Measurements from ENCODE around the gene TMUB2. TPM values are rescaled to one million over a fixed set of nuclear protein-coding genes. Genes with fewer than 3 reads are reported as not detected.
"Not testable (repeated sequence)": the region's sequence is repeated elsewhere in the genome, so short reads cannot be mapped to it uniquely, and the experiment has no call there.

TMUB2 gene
- total RNA-seq, 1 donor from 2014 or later: 34.9 TPM

DNA sequence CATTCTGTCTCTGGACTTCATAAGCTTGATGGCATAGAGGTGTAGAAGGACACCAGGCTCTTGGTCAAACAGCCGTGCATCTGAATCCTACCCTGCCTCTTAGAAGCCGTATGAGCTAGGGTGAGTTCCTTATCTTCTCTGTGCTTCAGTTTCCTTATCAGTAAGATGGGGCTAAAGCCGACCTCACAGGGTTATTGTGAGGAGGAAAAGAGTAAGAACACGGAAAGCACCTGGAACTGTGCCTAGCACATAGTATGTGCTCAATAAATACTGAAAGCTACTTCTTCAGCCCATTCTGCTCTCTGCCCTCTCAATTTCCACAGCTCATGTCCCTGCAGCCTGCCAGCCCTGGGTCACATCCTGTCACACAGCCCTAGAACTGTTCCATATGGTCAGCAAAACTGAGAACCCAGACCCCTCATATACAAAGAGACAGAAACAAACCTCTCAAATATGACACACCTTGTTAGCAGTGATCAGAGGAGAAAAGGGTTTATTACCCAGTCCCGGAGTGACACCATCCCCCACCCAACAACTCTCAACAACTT is 49.7 kb downstream of the TMUB2 start:
- intact Hi-C loops (cut with DNase I): no loop called here
- Histone ChIP-seq H3K27me3 (no peaks in the 10 kb centered on the region), H3K9me3 (no peaks in the 10 kb centered on the region), H3K4me1 (no peaks in the 10 kb centered on the region), H3K36me3 (no peaks in the 10 kb centered on the region), H3K27ac (no peak overlapping the region), H3K4me3 (no peak overlapping the region)
- TF ChIP-seq POLR2AphosphoS5 (IDR thresholded peaks at IDR 0.05; ENCODE audit: insufficient read depth in 1 of 2, low read depth in 1 of 2) (no peak), CTCF (IDR thresholded peaks at IDR 0.05) (no peak), POLR2A (IDR thresholded peaks at IDR 0.05) (no peak)
- no peak for DNase-seq (ENCODE audit: extremely low spot score in 2 of 2)

GRCh38 chr17:44237886-44238285 is 51.1 kb downstream of the TMUB2 start:
- H3K4me3 ChIP-seq; H3K4me1 ChIP-seq; H3K9me3 ChIP-seq; DNase-seq (ENCODE audit: extremely low spot score in 2 of 2); H3K27me3 ChIP-seq; H3K36me3 ChIP-seq; intact Hi-C loops (cut with DNase I); H3K27ac ChIP-seq: not testable (repeated sequence)

GRCh38 chr17:44241106-44241624 is 54.4 kb downstream of the TMUB2 start:
- H3K27me3 ChIP-seq: no peaks in the 10 kb centered on the region
- no peaks in the 10 kb centered on the region for H3K9me3 ChIP-seq
- TF ChIP-seq CTCF (IDR thresholded peaks at IDR 0.05) (no peak), POLR2AphosphoS5 (IDR thresholded peaks at IDR 0.05; ENCODE audit: insufficient read depth in 1 of 2, low read depth in 1 of 2) (no peak), POLR2A (IDR thresholded peaks at IDR 0.05) (no peak)
- H3K36me3 ChIP-seq: no peaks in the 10 kb centered on the region
- no peaks in the 10 kb centered on the region for H3K4me1 ChIP-seq
- intact Hi-C loops (cut with DNase I): no loop called here
- H3K4me3 ChIP-seq: no peak overlapping the region
- H3K27ac ChIP-seq: no peak overlapping the region
- no peak for DNase-seq (ENCODE audit: extremely low spot score in 2 of 2)

Small RNA genes within 50 kb of the gene (microRNA-seq; reads per million reads assigned to microRNA genes)
- gene MIR6782 (ENCODE audit: borderline number of aligned reads, borderline replicate concordance): not detected

Small RNA genes within 50 kb of the gene (small RNA-seq; reads per million reads assigned to genes)
- gene MIR6782: not detected

Other genes with a start within 250 kb of the TMUB2 start
- gene PPY, start 244.5 kb upstream of the TMUB2 start, total RNA-seq: not detected
- gene PYY, start 233.0 kb upstream of the TMUB2 start, total RNA-seq: not detected
- 4.9 TPM for gene NAGS, start 182.3 kb upstream of the TMUB2 start, total RNA-seq
- 33.6 TPM for gene TMEM101, start 172.0 kb upstream of the TMUB2 start, total RNA-seq
- 27.3 TPM for gene LSM12, start 120.3 kb upstream of the TMUB2 start, total RNA-seq
- gene G6PC3, start 116.2 kb upstream of the TMUB2 start, total RNA-seq: 44.0 TPM
- gene HDAC5, start 63.3 kb upstream of the TMUB2 start, total RNA-seq: 86.9 TPM
- 2.0 TPM for gene HROB, start 45.0 kb upstream of the TMUB2 start, total RNA-seq
- not detected for gene ASB16, start 16.3 kb upstream of the TMUB2 start, total RNA-seq
- 27.3 TPM for gene ATXN7L3, start 12.9 kb downstream of the TMUB2 start, total RNA-seq
- 53.5 TPM for gene UBTF, start 32.7 kb downstream of the TMUB2 start, total RNA-seq
- not detected for gene SLC4A1, start 81.2 kb downstream of the TMUB2 start, total RNA-seq
- 2.0 TPM for gene RUNDC3A, start 121.6 kb downstream of the TMUB2 start, total RNA-seq
- gene SLC25A39, start 137.9 kb downstream of the TMUB2 start, total RNA-seq: 93.1 TPM
- gene GRN, start 158.3 kb downstream of the TMUB2 start, total RNA-seq: 268 TPM
- 4.2 TPM for gene FAM171A2, start 176.9 kb downstream of the TMUB2 start, total RNA-seq
- 2.0 TPM for gene ITGA2B, start 202.7 kb downstream of the TMUB2 start, total RNA-seq

Measured in vagina (tissue), 2 donors.